ENCODE results near the gene PITPNC1.

DNA sequence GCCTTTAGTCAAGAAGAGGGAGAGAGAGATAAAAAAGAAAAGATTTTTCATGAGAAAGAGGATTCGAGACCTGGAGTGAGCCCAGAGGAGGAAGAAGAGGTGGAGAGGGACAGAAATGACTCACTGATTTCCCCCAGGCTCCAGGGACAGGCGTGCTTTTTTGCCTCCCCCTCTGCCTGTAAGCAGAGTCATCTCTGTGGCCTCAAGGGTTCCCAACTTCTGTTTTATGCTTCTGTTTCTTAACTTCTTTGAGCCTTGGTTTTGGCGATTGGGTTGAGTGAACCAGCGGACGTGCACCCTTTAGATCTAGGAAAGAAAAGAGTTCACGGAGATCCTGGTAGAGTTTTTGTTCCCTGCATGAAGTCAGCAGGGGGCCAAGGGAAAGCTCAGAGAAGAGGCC lies 192.8 kb downstream of the PITPNC1 start:
- TF ChIP-seq, protein P1, sequence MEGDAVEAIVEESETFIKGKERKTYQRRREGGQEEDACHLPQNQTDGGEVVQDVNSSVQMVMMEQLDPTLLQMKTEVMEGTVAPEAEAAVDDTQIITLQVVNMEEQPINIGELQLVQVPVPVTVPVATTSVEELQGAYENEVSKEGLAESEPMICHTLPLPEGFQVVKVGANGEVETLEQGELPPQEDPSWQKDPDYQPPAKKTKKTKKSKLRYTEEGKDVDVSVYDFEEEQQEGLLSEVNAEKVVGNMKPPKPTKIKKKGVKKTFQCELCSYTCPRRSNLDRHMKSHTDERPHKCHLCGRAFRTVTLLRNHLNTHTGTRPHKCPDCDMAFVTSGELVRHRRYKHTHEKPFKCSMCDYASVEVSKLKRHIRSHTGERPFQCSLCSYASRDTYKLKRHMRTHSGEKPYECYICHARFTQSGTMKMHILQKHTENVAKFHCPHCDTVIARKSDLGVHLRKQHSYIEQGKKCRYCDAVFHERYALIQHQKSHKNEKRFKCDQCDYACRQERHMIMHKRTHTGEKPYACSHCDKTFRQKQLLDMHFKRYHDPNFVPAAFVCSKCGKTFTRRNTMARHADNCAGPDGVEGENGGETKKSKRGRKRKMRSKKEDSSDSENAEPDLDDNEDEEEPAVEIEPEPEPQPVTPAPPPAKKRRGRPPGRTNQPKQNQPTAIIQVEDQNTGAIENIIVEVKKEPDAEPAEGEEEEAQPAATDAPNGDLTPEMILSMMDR (IDR thresholded peaks at IDR 0.05) = no peak
- TF ChIP-seq YY1 (IDR thresholded peaks at IDR 0.05; ENCODE audit: low read depth) = no peak
- TF ChIP-seq POLR2AphosphoS5 (IDR thresholded peaks at IDR 0.05; ENCODE audit: low read depth, low read length) = no peak
- TF ChIP-seq RCOR1 (IDR thresholded peaks at IDR 0.05; ENCODE audit: low read length) = no peak
- TF ChIP-seq, protein P2, sequence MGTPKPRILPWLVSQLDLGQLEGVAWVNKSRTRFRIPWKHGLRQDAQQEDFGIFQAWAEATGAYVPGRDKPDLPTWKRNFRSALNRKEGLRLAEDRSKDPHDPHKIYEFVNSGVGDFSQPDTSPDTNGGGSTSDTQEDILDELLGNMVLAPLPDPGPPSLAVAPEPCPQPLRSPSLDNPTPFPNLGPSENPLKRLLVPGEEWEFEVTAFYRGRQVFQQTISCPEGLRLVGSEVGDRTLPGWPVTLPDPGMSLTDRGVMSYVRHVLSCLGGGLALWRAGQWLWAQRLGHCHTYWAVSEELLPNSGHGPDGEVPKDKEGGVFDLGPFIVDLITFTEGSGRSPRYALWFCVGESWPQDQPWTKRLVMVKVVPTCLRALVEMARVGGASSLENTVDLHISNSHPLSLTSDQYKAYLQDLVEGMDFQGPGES (IDR thresholded peaks at IDR 0.05; ENCODE audit: low read depth, low read length) = no peak
- no peak for TF ChIP-seq EP300 (IDR thresholded peaks at IDR 0.05; ENCODE audit: borderline replicate concordance in 1 of 2, low read depth in 1 of 2, low read length in 1 of 2)
- TF ChIP-seq EZH2phosphoT487 (IDR thresholded peaks at IDR 0.05; ENCODE audit: borderline replicate concordance, low read depth) = no peak
- no peak for TF ChIP-seq NFIC (IDR thresholded peaks at IDR 0.05; ENCODE audit: borderline replicate concordance)
- no peak for TF ChIP-seq JUND (IDR thresholded peaks at IDR 0.05)
- no peak for TF ChIP-seq RAD21 (IDR thresholded peaks at IDR 0.05; ENCODE audit: low read length)
- TF ChIP-seq TAF1 (IDR thresholded peaks at IDR 0.05; ENCODE audit: borderline replicate concordance, low read depth, low read length) = no peak
- TF ChIP-seq TEAD4 (IDR thresholded peaks at IDR 0.05; ENCODE audit: borderline replicate concordance, insufficient read depth) = no peak
- no peak for TF ChIP-seq FOXJ3 (CRISPR knock-in tag; IDR thresholded peaks at IDR 0.05)
